ENCODE data around the gene FOSL2. TPM values are rescaled to one million over a fixed set of nuclear protein-coding genes. Genes with fewer than 3 reads are reported as not detected.

Gene FOSL2
- polyA plus RNA-seq, 1 of the 3 experiments (the other 2 are of a cell fraction) = 41.7 TPM

DNA sequence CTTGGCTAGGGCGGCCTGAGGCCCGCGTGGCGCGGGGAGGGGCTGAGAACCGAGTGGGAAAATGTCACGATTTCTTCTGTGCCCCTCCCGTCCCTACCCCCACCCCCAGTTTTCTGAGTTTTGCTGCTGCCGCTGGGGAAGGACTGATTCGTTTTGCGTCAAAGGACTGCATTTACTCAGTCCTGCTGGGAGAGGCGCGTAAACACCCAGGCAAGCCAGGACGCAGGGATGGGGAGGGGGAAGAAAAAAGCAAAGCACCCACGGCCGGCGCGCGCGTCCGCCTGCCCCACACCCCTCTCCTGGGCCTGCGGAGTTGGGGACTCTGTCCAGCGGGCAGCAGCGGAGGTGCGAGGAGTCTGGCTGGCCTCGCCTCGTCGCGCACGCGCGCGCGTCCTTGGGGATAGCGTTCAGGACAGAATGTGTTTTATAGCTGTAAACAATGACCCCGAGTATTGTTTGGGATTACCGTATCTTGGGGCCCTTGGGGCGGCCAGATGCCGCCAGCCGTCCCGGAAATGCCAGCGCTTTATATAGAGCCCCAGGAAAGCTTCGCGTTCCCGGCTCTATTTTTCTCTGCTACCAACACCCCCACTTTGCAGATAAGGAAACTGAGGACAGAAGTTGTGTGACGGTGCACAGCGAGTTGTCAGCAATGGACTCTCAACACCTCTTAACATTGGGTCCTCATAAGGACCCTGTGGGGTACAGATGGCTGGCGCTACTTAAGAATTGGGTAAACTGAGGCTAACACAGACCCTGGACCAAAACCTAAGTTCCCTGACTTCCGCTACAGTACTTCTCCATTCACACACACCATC lies 1.7 kb upstream of the FOSL2 start:
- POLR2A ChIA-PET = interaction anchor here (0.6 to 5.0 kb wide), 21 partner anchors 15 to 687 kb away, joined by 3 to 79 read pairs (median 4); partner anchors contain the start of genes BABAM2, MRPL33, PPP1CB and RBKS
- 5% methylated on average over 25 of the region's 49 CpGs for WGBS (ENCODE audit: low lambda C conversion rate)
- H3K27me3 ChIP-seq (ENCODE audit: insufficient read depth) = no peaks in the 10 kb centered on the region
- H3K79me2 ChIP-seq (ENCODE audit: insufficient read depth) = peaks cover 32% of the 10 kb centered on the region
- H3K36me3 ChIP-seq (replicated peaks in 1 of 2; ENCODE audit: control insufficient read depth in 1 of 2, insufficient read depth in 2 of 2, low read length in 1 of 2) = no peaks in the 10 kb centered on the region
- peak overlapping the region; percentile 83 to 84 for H3K4me3 ChIP-seq (ENCODE audit: low read depth in 2 of 2, low read length in 1 of 2)
- peak; percentile 84 for DNase-seq
- H3K9ac ChIP-seq = peak overlapping the region; percentile 98
- H3K9me2 ChIP-seq = no peaks in the 10 kb centered on the region
- H3K4me2 ChIP-seq = peak overlapping the region; percentile 89
- CTCF ChIA-PET = interaction anchor here (0.6 to 5.5 kb wide), 20 partner anchors 12 to 687 kb away, joined by 3 to 33 read pairs (median 3); partner anchors contain the start of genes BABAM2 and RBKS
- H3K27ac ChIP-seq (ENCODE audit: low read depth in 2 of 2, low read length in 1 of 2) = peak overlapping the region; percentile 92 to 97
- H3K9me3 ChIP-seq = no peaks in the 10 kb centered on the region
- peaks cover 30% of the 10 kb centered on the region for H3F3A ChIP-seq (replicated peaks; ENCODE audit: insufficient read depth)
- H3K4me1 ChIP-seq (ENCODE audit: control insufficient read depth in 1 of 2, insufficient read depth in 2 of 2, low read depth in 1 of 2, low read length in 1 of 2) = peaks cover 22 to 24% of the 10 kb centered on the region in 2 experiments; a peak in 3 of 4 replicates
- H2AFZ ChIP-seq (ENCODE audit: low read depth) = peak overlapping the region; percentile 68
- H4K20me1 ChIP-seq (ENCODE audit: insufficient read depth) = no peaks in the 10 kb centered on the region
- TF ChIP-seq MXI1 (IDR thresholded peaks at IDR 0.05; ENCODE audit: low read depth, low read length) (no peak), RAD21 (IDR thresholded peaks at IDR 0.05; ENCODE audit: low read length) (no peak; the same call in 1 of the 2 replicates), GATA2 (CRISPR knock-in tag; IDR thresholded peaks at IDR 0.05) (no peak), TAF1 (IDR thresholded peaks at IDR 0.05; ENCODE audit: borderline replicate concordance, low read depth, low read length) (no peak), YY1 (IDR thresholded peaks at IDR 0.05; ENCODE audit: low read depth) (no peak), RFX5 (IDR thresholded peaks at IDR 0.05; ENCODE audit: low read length) (no peak), FOXJ3 (CRISPR knock-in tag; IDR thresholded peaks at IDR 0.05) (peak; percentile 24), FOXM1 (IDR thresholded peaks at IDR 0.05; ENCODE audit: low read depth) (no peak), USF2 (IDR thresholded peaks at IDR 0.05; ENCODE audit: borderline replicate concordance, low read depth, low read length) (no peak), TCF12 (IDR thresholded peaks at IDR 0.05) (no peak), JUND (IDR thresholded peaks at IDR 0.05) (no peak), TEAD4 (IDR thresholded peaks at IDR 0.05; ENCODE audit: borderline replicate concordance, insufficient read depth) (no peak), MAX (IDR thresholded peaks at IDR 0.05; ENCODE audit: low read depth) (peak; percentile 75), CHD2 (IDR thresholded peaks at IDR 0.05; ENCODE audit: low read length, partially characterized antibody) (peak; percentile 15), POLR2AphosphoS5 (IDR thresholded peaks at IDR 0.05; ENCODE audit: low read depth, low read length) (peak; percentile 19; the same call in 1 of the 2 replicates), FOSL2 (IDR thresholded peaks at IDR 0.05; ENCODE audit: borderline replicate concordance, low read depth) (no peak), NRF1 (IDR thresholded peaks at IDR 0.05; ENCODE audit: low read depth, low read length) (peak; percentile 71), PBX3 (IDR thresholded peaks at IDR 0.05) (no peak), GABPA (IDR thresholded peaks at IDR 0.05; ENCODE audit: low read depth) (no peak; the same call in 1 of the 2 replicates), EZH2phosphoT487 (IDR thresholded peaks at IDR 0.05; ENCODE audit: borderline replicate concordance, low read depth) (no peak)
- TF ChIP-seq, protein P1, sequence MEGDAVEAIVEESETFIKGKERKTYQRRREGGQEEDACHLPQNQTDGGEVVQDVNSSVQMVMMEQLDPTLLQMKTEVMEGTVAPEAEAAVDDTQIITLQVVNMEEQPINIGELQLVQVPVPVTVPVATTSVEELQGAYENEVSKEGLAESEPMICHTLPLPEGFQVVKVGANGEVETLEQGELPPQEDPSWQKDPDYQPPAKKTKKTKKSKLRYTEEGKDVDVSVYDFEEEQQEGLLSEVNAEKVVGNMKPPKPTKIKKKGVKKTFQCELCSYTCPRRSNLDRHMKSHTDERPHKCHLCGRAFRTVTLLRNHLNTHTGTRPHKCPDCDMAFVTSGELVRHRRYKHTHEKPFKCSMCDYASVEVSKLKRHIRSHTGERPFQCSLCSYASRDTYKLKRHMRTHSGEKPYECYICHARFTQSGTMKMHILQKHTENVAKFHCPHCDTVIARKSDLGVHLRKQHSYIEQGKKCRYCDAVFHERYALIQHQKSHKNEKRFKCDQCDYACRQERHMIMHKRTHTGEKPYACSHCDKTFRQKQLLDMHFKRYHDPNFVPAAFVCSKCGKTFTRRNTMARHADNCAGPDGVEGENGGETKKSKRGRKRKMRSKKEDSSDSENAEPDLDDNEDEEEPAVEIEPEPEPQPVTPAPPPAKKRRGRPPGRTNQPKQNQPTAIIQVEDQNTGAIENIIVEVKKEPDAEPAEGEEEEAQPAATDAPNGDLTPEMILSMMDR (IDR thresholded peaks at IDR 0.05) = no peak
- TF ChIP-seq, protein P2, sequence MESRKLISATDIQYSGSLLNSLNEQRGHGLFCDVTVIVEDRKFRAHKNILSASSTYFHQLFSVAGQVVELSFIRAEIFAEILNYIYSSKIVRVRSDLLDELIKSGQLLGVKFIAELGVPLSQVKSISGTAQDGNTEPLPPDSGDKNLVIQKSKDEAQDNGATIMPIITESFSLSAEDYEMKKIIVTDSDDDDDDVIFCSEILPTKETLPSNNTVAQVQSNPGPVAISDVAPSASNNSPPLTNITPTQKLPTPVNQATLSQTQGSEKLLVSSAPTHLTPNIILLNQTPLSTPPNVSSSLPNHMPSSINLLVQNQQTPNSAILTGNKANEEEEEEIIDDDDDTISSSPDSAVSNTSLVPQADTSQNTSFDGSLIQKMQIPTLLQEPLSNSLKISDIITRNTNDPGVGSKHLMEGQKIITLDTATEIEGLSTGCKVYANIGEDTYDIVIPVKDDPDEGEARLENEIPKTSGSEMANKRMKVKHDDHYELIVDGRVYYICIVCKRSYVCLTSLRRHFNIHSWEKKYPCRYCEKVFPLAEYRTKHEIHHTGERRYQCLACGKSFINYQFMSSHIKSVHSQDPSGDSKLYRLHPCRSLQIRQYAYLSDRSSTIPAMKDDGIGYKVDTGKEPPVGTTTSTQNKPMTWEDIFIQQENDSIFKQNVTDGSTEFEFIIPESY (IDR thresholded peaks at IDR 0.05; ENCODE audit: borderline replicate concordance, low read depth) = no peak
- TF ChIP-seq, protein P3, sequence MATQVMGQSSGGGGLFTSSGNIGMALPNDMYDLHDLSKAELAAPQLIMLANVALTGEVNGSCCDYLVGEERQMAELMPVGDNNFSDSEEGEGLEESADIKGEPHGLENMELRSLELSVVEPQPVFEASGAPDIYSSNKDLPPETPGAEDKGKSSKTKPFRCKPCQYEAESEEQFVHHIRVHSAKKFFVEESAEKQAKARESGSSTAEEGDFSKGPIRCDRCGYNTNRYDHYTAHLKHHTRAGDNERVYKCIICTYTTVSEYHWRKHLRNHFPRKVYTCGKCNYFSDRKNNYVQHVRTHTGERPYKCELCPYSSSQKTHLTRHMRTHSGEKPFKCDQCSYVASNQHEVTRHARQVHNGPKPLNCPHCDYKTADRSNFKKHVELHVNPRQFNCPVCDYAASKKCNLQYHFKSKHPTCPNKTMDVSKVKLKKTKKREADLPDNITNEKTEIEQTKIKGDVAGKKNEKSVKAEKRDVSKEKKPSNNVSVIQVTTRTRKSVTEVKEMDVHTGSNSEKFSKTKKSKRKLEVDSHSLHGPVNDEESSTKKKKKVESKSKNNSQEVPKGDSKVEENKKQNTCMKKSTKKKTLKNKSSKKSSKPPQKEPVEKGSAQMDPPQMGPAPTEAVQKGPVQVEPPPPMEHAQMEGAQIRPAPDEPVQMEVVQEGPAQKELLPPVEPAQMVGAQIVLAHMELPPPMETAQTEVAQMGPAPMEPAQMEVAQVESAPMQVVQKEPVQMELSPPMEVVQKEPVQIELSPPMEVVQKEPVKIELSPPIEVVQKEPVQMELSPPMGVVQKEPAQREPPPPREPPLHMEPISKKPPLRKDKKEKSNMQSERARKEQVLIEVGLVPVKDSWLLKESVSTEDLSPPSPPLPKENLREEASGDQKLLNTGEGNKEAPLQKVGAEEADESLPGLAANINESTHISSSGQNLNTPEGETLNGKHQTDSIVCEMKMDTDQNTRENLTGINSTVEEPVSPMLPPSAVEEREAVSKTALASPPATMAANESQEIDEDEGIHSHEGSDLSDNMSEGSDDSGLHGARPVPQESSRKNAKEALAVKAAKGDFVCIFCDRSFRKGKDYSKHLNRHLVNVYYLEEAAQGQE (IDR thresholded peaks at IDR 0.05; ENCODE audit: low read depth, low read length) = peak; percentile 78; the same call in 1 of the 2 replicates
